T-helper 2 cell treated with Interferon-gamma antibody and Interleukin-4, amounts not matched to agents 5 μg/mL and 100 μg/mL, for 36 hours (primary cell): ENCODE data around the gene ABCA7.

Experiments
- DNase-seq: peaks from one replicate; pipeline ENCODE4 v3.0.0; 2021; ENCODE audit warnings: low spot score
- H3K27ac Mint-ChIP-seq: one replicate; pipeline ENCODE4 v1.8.0; 2021; ENCODE audit warnings: mild to moderate bottlenecking, mixed read lengths
- H3K27me3 Mint-ChIP-seq: one replicate; pipeline ENCODE4 v1.8.0; 2021; ENCODE audit warnings: low read depth, mixed read lengths
- H3K36me3 Mint-ChIP-seq: one replicate; pipeline ENCODE4 v1.8.0; 2021; ENCODE audit warnings: low read depth, mixed read lengths
- H3K4me1 Mint-ChIP-seq: one replicate; pipeline ENCODE4 v1.8.0; 2021; ENCODE audit warnings: low read depth, mixed read lengths
- H3K4me3 Mint-ChIP-seq: one replicate; pipeline ENCODE4 v1.8.0; 2022; ENCODE audit warnings: mild to moderate bottlenecking, moderate library complexity, mixed read lengths
- H3K9me3 Mint-ChIP-seq: one replicate; pipeline ENCODE4 v1.8.0; 2021; ENCODE audit warnings: mixed read lengths

The ABCA7 gene

DNA sequence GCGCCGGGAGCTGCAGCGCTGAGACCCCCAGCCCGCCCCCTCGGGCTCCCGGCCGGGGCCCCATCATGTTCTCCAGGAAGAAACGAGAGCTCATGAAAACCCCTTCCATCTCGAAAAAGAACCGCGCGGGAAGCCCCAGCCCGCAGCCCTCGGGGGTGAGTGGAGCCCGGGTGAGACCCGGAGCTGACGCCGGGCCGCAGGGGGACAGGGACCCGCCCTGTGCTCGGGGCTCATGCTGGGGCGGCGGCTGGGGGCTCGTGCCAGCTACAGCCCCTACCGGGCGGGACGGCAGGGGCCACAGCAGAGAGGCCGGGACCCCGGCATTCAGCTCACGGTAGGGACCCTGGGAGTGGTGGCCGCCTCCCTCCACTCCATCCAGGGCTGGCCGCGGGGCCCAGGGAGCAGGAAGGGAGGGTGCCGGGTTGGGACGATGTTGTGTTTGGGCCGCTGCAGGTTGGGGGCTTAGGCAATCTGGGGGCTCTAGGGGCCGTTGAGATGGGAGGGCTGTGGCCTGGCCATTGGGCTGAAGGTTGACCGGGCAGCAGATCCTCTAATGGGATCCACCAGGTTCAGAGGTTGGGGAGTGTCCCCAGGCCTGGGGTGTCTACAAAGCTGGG, 27.5 kb downstream of the ABCA7 start:
- H3K27ac Mint-ChIP-seq: peak overlapping the region; percentile 93
- peaks cover 29% of the 10 kb centered on the region for H3K36me3 Mint-ChIP-seq
- no peak for DNase-seq
- peaks cover 38% of the 10 kb centered on the region for H3K4me1 Mint-ChIP-seq
- no peaks in the 10 kb centered on the region for H3K27me3 Mint-ChIP-seq
- no peaks in the 10 kb centered on the region for H3K9me3 Mint-ChIP-seq
- H3K4me3 Mint-ChIP-seq: peak overlapping the region; percentile 96

GRCh38 chr19:1068009-1069001, 28.4 kb downstream of the ABCA7 start:
- Mint-ChIP-seq H3K4me1 (peaks cover 42% of the 10 kb centered on the region), H3K9me3 (no peaks in the 10 kb centered on the region), H3K27me3 (no peaks in the 10 kb centered on the region), H3K36me3 (peaks cover 38% of the 10 kb centered on the region), H3K4me3 (peak overlapping the region; percentile 96), H3K27ac (peak overlapping the region; percentile 94)
- DNase-seq: peak; percentile 55

- H3K27ac Mint-ChIP-seq: peak overlapping the region; percentile 94
- H3K36me3 Mint-ChIP-seq: peaks cover 42% of the 10 kb centered on the region
- H3K4me1 Mint-ChIP-seq: peaks cover 43% of the 10 kb centered on the region
- no peaks in the 10 kb centered on the region for H3K9me3 Mint-ChIP-seq
- peak overlapping the region; percentile 96 for H3K4me3 Mint-ChIP-seq
- no peaks in the 10 kb centered on the region for H3K27me3 Mint-ChIP-seq
- peak; percentile 57 for DNase-seq
These were observed 29.3 kb downstream of the ABCA7 start for GRCh38 chr19:1069009-1069779.

DNA sequence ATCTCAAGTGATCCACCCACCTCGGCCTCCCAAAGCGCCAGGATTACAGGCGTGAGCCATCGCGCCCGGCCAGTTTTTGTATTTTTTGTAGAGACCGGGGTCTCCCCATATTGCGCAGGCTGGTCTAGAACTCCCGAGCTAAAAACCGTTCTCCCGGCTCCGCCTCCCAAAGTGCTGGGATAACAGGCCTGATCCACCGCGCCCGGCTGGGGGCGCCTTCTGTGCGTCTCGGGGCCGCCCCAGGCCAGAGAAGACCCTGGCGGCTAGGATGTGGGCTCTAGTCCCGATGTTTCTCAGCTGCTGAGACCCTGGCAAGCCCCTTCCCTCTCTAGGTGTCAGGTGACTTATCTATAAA, 30.6 kb downstream of the ABCA7 start:
- DNase-seq: no peak
- peak overlapping the region; percentile 96 for H3K4me3 Mint-ChIP-seq
- H3K27ac Mint-ChIP-seq: no peak overlapping the region
- H3K9me3 Mint-ChIP-seq: no peaks in the 10 kb centered on the region
- no peaks in the 10 kb centered on the region for H3K27me3 Mint-ChIP-seq
- H3K36me3 Mint-ChIP-seq: peaks cover 45% of the 10 kb centered on the region
- H3K4me1 Mint-ChIP-seq: peaks cover 37% of the 10 kb centered on the region

DNA sequence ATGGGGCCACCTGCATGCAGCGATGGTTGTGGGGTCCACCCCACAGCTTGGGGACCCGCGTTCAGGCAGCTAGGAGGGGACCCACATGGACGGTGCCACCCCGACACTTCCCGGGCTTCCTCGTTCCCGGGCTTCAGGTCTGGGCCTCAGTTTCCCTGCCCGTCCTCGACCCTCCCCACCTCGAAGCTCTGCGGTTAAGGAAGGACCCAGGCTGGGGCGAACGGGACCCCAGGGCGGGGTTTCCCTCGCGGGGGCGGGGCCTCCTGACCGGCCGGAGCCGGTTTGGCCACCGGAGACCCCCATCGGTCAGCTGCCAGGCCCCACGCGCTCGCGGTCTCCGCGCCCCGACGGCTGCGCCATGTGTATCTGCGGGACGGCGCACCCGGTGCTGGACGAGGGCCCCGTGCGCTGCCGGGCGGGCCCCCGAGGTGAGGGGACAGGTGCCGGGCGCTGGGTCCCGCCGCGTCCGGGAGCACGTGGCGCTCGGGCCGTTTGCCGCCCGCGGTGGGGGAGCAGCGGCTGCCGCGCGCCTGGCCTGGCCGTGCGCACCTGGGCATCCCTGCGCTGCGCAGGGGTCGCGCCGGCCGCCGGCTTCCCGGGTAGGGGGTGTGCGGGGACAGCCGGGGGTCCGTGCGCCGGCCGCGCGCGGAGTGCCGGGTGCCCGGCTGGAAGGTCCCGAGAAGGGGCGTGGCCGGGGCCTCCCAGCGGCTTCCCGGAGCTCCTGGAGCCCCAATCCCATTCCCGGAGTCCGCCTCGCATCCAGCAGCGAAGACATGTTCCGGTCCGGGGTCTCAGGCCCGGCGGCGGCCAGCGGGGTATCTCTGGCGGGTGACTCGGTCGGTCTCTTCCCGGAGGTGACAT, 31.3 kb downstream of the ABCA7 start:
- Mint-ChIP-seq H3K9me3 (no peaks in the 10 kb centered on the region), H3K4me3 (peak overlapping the region; percentile 83), H3K4me1 (peaks cover 39% of the 10 kb centered on the region), H3K27ac (peak overlapping the region; percentile 75), H3K27me3 (no peaks in the 10 kb centered on the region), H3K36me3 (peaks cover 51% of the 10 kb centered on the region)
- no peak for DNase-seq

- H3K27me3 Mint-ChIP-seq: no peaks in the 10 kb centered on the region
- peaks cover 61% of the 10 kb centered on the region for H3K36me3 Mint-ChIP-seq
- H3K9me3 Mint-ChIP-seq: no peaks in the 10 kb centered on the region
- peak overlapping the region; percentile 75 for H3K27ac Mint-ChIP-seq
- H3K4me1 Mint-ChIP-seq: peaks cover 45% of the 10 kb centered on the region
- DNase-seq: no peak
- H3K4me3 Mint-ChIP-seq: peak overlapping the region; percentile 83
These were observed 32.6 kb downstream of the ABCA7 start for GRCh38 chr19:1072371-1073015.

DNA sequence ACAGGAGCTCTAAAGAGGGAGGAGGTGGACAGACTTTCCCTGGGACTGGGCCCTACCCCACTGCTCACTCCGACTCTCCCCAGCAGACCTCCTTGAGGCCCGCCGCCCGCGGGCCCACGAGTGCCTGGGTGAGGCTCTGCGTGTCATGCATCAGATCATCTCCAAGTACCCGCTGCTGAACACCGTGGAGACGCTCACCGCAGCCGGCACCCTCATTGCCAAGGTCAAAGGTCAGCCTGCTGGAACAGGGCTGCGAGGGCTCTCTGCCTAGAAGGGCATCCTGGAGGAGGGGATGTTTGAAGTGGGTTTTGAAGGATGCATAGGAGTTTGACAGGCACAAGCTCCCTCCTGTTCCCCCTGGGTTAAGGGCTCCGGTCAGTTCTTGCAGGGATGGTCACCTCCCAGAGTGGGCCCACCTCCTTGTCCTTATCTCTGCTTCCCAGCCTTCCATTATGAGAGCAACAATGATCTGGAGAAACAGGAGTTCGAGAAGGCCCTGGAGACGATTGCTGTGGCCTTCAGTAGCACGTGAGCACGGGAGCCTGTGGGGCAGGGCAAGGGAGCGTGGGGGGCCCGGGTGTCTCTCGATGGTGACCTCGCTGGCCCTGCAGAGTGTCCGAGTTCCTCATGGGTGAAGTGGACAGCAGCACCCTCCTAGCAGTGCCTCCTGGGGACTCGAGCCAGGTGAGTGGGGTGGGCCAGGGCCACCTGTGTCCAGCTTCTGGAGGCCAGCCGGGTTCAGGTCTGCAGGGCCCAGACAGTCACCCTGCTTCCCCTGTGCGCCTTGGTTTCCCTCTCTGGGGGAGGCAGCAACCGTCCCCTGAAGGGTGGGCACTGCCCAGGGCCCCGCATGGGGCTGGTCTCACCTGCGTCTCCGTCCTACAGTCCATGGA, 33.4 kb downstream of the ABCA7 start:
- peaks cover 45% of the 10 kb centered on the region for H3K4me1 Mint-ChIP-seq
- H3K4me3 Mint-ChIP-seq: peak overlapping the region; percentile 34

GRCh38 chr19:1073956-1074517, 34.1 kb downstream of the ABCA7 start:
- H3K9me3 Mint-ChIP-seq: no peaks in the 10 kb centered on the region
- peak overlapping the region; percentile 69 for H3K4me3 Mint-ChIP-seq
- no peaks in the 10 kb centered on the region for H3K27me3 Mint-ChIP-seq
- peaks cover 62% of the 10 kb centered on the region for H3K36me3 Mint-ChIP-seq
- peaks cover 41% of the 10 kb centered on the region for H3K4me1 Mint-ChIP-seq
- H3K27ac Mint-ChIP-seq: peak overlapping the region; percentile 79
- DNase-seq: no peak

More for the DNA sequence above, 33.4 kb downstream of the ABCA7 start:
- Mint-ChIP-seq H3K27me3 (no peaks in the 10 kb centered on the region), H3K36me3 (peaks cover 66% of the 10 kb centered on the region), H3K9me3 (no peaks in the 10 kb centered on the region), H3K27ac (peak overlapping the region; percentile 55)
- DNase-seq: no peak

GRCh38 chr19:1074544-1075283, 34.8 kb downstream of the ABCA7 start:
- Mint-ChIP-seq H3K36me3 (peaks cover 62% of the 10 kb centered on the region), H3K27me3 (no peaks in the 10 kb centered on the region), H3K9me3 (no peaks in the 10 kb centered on the region), H3K4me1 (peaks cover 35% of the 10 kb centered on the region), H3K27ac (peak overlapping the region; percentile 93), H3K4me3 (peak overlapping the region; percentile 76)
- DNase-seq: peak; percentile 71

DNA sequence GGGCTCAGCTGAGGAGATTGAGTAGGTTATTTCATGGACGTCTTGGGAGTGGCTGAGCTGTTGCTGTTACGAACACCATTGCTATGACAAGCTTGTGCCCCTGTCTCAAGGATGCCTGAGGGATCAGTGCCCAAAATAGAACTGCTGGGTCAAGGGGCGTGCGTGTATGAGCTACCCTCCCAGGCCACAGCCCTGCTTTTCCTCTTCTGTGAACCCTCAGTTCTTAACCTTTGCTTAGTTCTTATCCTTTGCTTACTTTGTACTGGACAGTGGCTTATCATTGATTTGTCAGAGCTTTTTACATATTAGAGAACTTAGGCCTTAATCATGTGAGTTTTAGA, 36.1 kb downstream of the ABCA7 start:
- Mint-ChIP-seq H3K27ac (peak overlapping the region; percentile 93), H3K9me3 (no peaks in the 10 kb centered on the region), H3K4me1 (peaks cover 35% of the 10 kb centered on the region), H3K36me3 (peaks cover 67% of the 10 kb centered on the region), H3K4me3 (peak overlapping the region; percentile 76), H3K27me3 (no peaks in the 10 kb centered on the region)
- DNase-seq: no peak

DNA sequence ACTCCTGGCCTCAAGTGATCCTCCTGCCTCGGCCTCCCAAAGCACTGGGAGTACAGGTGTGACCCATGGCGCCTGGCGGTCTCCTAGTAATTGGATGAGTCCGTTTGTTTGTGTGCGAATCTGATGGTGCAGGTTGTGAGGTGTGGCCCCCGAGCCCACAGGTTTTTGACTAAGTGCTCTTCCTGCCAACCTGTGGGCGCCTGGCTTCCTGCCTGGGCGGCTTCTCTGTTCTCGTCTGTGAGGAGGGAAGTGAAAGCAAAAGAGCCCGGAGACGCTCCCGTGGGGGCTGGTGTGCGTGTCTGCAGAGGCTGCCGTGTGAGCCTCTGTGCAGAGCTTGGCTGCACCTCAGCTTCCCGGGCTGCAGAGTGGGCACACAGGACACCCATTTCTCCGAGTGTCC, 37.0 kb downstream of the ABCA7 start:
- Mint-ChIP-seq H3K4me1 (peaks cover 34% of the 10 kb centered on the region), H3K36me3 (peaks cover 69% of the 10 kb centered on the region)
- peak; percentile 93 for DNase-seq

More for the DNA sequence above, 37.0 kb downstream of the ABCA7 start:
- H3K4me3 Mint-ChIP-seq: peak overlapping the region; percentile 88
- no peaks in the 10 kb centered on the region for H3K9me3 Mint-ChIP-seq
- no peaks in the 10 kb centered on the region for H3K27me3 Mint-ChIP-seq
- H3K27ac Mint-ChIP-seq: peak overlapping the region; percentile 93
